T-helper 22 cell (primary cell): ENCODE data around the gene KLHL21.

Experiments used
- DNase-seq: peaks from one replicate; pipeline ENCODE4 v3.0.0-alpha.2; 2020; ENCODE audit warnings: low read depth

Gene KLHL21

GRCh38 chr1:6625584-6626149, 23.0 kb upstream of the KLHL21 start:
- DNase-seq = no peak

- DNase-seq = peak; percentile 87
These were observed 22.3 kb upstream of the KLHL21 start, which contains the start of gene THAP3 for GRCh38 chr1:6624710-6625583. Gene THAP3, plus strand, starts transcription at chr1:6624868. Its CDS starts 351 bp downstream, at chr1:6625219.

- DNase-seq = no peak
These were observed 20.7 kb upstream of the KLHL21 start for GRCh38 chr1:6623269-6623965.

GRCh38 chr1:6622396-6623152, 19.9 kb upstream of the KLHL21 start:
- DNase-seq = no peak

- no peak for DNase-seq
These were observed 19.0 kb upstream of the KLHL21 start for GRCh38 chr1:6621429-6622391.

- no peak for DNase-seq
These were observed 16.4 kb upstream of the KLHL21 start for GRCh38 chr1:6619045-6619444.

GRCh38 chr1:6614929-6615785, 12.5 kb upstream of the KLHL21 start:
- no peak for DNase-seq

GRCh38 chr1:6614019-6614928, 11.6 kb upstream of the KLHL21 start:
- peak; percentile 59 for DNase-seq

- DNase-seq = peak; percentile 99
These were observed 10.8 kb upstream of the KLHL21 start, which contains the start of gene PHF13 for GRCh38 chr1:6613361-6614018. Gene PHF13, plus strand, starts transcription at chr1:6613731. Its CDS starts 336 bp downstream, at chr1:6614067.

GRCh38 chr1:6612641-6613360, 10.1 kb upstream of the KLHL21 start:
- no peak for DNase-seq

GRCh38 chr1:6603915-6604558, 1.4 kb upstream of the KLHL21 start:
- no peak for DNase-seq

- peak; percentile 39 for DNase-seq
These were observed 707 bp upstream of the KLHL21 start for GRCh38 chr1:6603238-6603914.

GRCh38 chr1:6601923-6602668, 573 bp downstream of the KLHL21 start:
- DNase-seq = no peak

- DNase-seq = peak; percentile 78
These were observed 1.4 kb downstream of the KLHL21 start for GRCh38 chr1:6601049-6601922.
